Uterine smooth muscle cell (primary cell): ENCODE measurements around the gene LUZP2. TPM values are rescaled to one million over a fixed set of nuclear protein-coding genes. Genes with fewer than 3 reads are reported as not detected.

Experiments used
- total RNA-seq: library from RNA; depleted of rRNA; stranded (reverse); fragments of >200 nt; gene quantifications from 2 replicates; pipeline ENCODE4 v1.2.3, GENCODE V29; 2014

LUZP2 gene
- under 0.01 and 0.11 TPM in 2 replicates for total RNA-seq

DNA sequence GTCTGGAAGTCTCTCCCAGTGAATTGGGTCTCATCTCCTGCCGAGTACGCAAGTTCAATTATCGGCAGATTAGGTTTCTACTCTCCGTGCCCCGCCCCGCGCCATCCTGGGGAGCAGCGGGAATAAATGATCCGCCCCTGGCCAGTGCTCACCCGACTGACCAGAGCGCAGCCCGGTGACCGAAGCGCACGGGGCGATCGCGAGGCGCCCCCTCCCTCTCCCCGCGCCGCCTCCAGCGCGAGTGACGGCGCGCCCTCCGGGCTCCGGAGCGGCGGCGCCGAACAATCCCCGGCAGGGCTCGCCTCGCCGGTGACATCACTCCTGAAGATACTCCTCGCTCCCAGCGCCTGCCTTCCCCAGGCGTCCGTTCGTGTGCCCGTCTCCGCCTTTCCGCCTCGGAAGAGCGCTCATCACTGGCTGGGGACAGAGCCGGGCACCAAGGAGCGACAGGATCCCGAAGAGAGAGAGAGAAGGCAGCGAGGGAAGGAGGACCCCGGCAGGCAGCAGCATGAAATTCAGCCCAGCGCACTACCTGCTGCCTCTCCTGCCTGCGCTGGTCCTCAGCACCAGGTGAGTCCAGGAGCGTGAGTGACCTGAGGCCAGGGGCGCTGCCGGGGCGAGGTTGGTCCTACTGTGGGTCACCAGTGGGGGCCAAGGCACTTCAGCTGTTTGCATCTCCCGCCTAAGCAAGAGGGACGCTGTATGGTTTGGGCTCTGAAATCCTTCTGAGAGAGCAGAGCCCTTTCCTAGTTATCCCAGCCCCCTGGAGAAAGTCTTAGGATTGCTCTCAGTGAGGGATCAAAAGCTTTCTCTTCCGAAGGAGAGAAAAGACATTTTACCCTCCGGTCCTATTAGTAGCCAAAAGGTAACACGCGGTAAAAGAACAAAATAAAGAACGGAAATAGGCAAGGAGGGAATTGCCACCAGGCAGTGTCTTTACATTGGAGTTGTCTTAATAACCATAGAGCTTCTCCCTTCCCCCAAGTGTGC, at the start of gene LUZP2:
LUZP2 (plus strand) TSS at position 318 of the 990 bp plus-strand sequence.

